Stimulated activated CD4-positive, alpha-beta T cell treated with anti-CD3 and anti-CD28 coated beads, Interleukin-2, amount 100 ng/mL, for 24 hours (primary cell): Measurements from ENCODE around the gene ABHD12.

Source experiments
- DNase-seq, 2 donors: peaks; one replicate each; pipeline ENCODE4 v3.0.0-alpha.2; 2020

Gene ABHD12

DNA sequence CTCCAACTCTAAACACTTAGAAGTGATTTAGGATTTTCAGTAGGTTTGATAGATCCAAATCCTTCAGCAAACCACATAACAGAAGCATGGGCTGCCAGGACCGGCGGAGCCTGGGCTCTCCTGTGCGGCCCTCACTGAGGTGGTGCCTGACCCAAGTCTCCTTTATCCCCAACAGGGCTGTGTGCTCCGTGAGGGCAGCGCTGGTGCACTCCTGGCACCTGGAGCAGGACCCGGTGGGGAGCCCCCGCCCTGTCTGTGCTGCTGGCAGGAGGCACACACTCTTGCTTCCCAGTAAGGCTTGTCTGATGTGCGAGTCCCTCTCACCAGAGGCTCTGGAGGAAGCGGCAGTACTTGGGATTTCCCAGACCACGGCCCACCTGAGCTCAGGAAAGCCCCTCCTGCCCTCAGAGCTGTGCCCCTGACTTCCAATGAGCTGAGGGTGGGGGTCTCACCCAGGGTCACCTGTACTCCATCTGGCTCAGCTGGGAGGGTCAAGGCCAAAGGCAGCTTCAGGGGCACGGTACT, 86.5 kb downstream of the ABHD12 start:
- DNase-seq: no peak

DNA sequence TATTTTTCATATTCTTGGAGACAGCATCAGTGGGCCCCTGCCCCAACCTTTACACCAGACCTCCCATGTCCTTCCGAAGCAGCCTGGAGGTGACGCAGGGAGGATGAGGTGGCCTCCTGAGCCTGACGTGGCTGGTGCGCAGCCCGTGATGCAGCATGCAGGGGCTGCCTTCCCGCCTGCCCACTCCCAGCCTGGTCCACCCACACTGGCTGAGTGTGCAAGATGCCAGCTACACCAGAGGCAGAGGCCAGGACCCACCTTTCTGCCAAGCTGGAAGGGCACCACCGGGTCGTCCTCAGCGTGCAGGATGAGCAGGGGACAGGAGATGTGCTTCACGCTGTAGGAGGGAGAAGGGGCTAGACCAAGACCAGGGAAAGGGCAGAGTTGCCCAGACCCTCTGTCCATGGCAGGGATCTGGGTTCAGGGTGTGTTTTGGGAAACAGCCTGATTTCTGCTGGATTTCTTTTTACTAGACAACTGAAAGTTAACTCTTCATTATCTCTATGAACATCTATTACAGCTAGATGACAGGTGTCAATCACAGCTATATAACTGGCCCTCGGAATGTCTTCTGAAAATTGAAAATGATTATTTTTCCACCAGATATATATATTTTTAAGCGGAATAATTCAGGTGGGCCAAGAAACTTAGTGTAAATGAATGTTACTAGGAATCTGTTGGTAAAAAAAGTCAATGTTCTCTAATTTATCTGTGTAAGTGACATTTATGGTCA, 87.2 kb downstream of the ABHD12 start:
- no peak for DNase-seq

DNA sequence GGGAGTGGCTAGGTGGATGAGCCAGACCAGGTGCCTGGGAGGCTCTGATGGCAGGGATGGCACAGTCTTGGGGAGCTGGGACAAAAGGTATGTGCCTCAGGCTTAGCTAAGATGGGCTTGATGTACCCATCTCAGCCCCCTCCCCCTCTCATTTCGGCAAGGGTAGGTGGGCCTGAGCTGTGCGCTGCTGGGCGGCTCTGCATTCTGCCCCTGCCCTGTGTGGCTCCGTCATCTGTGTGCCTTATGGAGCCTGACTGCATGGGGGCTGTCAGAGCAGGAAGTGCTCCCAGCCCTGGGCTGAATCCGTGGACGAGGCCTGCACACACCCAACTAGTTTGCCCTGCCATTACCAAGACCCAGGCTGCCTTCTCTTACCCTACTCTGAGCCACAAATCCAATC, 88.0 kb downstream of the ABHD12 start:
- DNase-seq: no peak

DNA sequence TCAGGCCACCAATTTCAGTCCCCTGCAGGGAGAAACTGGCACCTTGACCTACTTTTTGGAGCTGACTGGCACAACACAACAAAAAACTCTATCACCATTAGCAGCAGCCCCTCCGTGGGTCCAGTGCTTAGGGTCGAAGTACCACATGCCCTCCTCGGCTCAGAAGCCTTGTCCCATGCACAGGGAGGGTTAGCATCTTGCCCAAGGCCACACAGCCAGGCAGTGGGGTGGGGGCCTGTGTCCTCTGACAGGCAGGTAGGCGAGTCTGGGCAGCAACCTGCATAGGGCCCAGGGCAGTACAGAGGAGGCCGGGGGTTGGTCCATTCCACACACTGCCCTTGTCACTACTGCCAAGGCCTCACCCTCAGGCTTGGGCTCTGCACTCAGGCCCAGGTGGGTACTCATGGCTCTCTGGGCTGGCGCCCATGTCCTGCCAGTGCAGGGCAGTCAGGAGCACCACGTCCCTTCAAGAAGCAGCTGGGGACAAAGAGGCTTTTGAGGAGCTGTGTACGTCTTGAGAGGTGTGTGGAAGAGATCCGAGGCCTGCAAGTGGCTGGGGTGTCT, 89.2 kb downstream of the ABHD12 start:
- DNase-seq: no peak

DNA sequence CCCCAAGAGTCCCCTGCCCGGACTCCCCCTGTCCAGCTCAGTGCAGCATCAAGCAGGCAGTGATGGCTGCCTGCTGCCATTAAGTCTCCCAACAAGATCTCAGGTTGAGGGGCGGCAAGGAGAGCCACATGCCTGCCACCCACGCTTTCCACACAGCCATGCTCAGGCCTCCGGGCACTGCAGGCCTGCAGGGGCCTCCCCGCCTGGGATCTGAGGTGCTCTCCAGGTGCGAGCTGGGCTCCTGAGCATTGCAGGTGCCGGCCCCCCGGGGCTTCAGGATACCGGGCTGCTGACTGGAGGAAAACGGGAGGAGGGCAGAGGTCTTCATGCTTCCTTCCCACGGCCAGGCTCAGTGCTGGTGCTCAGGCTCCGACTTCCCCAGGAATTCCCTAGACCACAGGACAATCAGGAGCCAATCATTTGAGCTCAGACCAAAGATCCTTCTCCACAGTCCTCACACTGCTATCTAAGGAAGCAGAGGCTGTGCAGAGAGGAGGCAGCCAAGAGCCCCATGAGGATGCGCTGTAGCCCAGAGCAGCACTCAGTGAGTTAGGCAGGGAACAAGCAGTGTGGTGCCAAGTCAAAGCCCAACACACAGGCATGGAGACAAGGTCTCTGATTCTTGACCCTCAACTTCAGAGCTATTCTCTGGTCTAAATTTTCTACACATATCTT, 90.0 kb downstream of the ABHD12 start:
- DNase-seq: no peak

DNA sequence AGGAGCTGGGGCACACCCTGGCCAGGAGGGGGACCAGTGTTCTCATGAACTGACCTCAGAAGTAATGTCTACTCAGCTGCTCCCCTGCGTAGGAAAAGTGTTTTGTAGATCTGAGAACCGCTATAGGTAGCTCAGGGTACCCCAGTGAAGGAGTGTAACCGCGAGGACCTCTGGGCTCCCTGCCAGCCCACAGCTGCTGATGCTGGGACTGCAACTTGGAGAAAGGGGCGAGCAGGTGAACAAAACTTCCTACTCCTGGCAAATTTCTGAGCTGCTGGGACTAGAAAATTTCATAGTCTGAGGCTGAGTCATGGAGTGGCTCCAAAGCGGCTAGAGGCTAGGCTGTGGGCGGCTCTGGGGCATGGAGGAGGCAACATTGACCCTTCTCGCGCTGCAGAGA, 90.8 kb downstream of the ABHD12 start:
- no peak for DNase-seq

DNA sequence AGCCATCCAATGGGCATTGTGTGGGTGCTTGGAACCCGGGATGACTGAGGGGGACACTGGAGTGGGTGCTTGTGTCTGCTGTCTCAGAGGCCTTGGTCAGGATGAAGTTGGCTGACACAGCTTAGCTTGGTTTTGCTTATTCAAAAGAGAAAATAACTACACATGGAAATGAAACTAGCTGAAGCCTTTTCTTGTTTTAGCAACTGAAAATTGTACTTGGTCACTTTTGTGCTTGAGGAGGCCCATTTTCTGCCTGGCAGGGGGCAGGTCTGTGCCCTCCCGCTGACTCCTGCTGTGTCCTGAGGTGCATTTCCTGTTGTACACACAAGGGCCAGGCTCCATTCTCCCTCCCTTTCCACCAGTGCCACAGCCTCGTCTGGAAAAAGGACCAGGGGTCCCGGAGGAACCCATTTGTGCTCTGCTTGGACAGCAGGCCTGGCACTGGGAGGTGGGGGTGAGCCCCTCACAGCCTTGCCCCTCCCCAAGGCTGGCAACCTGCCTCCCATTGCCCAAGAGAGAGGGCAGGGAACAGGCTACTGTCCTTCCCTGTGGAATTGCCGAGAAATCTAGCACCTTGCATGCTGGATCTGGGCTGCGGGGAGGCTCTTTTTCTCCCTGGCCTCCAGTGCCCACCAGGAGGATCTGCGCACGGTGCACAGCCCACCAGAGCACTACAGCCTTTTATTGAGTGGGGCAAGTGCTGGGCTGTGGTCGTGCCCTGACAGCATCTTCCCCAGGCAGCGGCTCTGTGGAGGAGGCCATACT, 93.3 kb downstream of the ABHD12 start:
- DNase-seq: no peak

DNA sequence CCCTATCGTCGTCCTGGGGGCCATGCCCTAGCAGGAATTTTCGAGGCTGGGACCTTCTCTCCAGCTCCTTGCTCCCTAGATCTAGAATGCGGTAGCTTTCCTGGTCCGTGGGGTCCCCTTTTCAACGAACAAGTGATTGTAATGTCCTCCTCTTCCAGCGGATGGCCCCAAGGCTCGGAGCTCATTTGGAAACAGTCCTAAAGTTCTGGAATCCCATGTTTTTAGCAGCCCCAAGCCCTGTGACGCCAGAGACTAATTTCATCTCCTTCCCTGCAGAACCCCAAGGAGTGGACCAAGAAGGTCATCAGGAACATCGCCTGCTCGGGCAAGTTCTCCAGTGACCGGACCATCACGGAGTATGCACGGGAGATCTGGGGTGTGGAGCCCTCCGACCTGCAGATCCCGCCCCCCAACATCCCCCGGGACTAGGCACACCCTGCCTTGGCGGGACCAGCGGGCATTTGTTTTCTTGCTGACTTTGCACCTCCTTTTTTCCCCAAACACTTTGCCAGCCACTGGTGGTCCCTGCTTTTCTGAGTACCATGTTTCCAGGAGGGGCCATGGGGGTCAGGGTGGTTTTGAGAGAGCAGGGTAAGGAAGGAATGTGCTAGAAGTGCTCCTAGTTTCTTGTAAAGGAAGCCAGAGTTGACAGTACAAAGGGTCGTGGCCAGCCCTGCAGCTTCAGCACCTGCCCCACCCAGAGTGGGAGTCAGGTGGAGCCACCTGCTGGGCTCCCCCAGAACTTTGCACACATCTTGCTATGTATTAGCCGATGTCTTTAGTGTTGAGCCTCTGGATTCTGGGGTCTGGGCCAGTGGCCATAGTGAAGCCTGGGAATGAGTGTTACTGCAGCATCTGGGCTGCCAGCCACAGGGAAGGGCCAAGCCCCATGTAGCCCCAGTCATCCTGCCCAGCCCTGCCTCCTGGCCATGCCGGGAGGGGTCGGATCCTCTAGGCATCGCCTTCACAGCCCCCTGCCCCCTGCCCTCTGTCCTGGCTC, 94.2 kb downstream of the ABHD12 start:
- DNase-seq: peak in 1 of 2 donors; percentile 45

DNA sequence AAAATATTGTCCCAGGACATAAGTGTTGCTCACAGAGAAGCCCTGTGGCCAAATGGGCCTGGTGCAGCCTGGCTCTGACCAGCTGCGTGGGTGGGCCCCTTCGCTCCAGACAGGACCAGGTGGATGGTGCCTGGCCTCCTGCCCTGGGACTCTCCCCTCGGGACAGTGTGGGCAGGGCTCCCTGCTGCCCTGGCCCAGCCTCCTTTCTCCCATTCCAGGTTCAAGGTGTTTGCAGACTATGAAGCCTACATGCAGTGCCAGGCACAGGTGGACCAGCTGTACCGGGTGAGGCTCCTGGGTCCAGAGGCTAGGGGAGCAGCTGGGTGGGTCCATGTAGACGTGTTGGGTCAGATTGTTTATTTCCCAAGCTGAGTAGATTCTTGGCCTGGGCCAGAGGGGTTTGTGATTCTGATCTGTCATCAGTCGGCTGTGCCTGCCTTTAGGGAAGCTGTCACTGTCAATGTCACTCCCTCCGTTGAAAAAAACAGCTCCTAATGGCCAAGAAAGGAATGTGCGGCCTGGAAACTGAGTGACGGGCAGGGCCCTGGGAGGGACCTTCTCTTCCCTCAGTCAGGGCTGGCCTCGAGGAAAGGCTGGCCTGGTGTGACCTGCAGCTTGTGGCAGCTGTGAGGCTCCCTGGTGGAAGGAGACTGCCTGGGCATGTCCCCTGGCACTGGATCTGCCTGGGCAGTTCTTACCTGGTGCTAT, 95.1 kb downstream of the ABHD12 start:
- no peak for DNase-seq

DNA sequence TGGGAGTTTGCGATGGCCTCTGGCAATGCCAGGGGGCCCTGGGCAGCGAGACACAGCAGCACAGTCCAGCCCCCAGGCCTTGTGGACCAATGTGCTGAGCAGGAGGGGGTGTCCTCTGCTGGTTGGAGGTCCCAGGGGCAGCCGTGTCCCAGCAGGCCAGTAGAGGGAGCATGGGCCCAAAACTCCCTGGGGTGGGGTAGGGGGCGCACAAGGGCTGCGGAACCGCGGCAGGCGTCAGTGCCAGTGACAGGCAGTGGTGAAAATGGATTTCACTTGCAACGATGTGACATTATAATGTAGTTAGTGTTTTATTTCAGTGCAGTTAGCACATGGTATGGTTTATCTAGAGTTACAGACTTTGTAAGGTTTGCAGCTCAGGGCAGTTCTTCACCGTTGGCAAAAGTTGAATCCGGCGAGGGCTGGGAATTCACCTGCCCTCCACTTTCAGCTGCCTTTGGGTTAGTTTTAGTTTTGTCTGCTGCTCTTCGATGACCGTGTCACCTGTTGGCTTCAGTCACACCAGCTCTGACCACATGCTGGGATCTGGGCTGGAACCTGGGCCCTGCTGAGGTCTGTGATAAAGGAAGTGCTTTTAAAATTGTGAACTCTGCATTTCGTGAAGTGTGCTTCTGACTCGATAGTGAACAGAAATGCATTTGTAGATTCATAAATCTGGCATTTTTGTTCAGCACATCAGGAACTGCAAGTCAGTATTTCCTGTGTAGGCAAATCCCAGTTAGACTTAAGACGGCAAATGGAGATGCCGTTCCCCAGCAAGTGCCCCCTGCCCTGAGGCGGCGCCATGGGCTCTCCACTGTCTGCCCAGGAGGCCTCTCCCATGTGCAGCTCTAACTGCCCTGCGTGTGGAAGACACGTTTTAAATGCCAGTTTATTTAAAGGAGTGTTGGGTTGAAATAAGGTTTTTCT, 95.9 kb downstream of the ABHD12 start:
- peak; percentile 65 to 66 for DNase-seq

DNA sequence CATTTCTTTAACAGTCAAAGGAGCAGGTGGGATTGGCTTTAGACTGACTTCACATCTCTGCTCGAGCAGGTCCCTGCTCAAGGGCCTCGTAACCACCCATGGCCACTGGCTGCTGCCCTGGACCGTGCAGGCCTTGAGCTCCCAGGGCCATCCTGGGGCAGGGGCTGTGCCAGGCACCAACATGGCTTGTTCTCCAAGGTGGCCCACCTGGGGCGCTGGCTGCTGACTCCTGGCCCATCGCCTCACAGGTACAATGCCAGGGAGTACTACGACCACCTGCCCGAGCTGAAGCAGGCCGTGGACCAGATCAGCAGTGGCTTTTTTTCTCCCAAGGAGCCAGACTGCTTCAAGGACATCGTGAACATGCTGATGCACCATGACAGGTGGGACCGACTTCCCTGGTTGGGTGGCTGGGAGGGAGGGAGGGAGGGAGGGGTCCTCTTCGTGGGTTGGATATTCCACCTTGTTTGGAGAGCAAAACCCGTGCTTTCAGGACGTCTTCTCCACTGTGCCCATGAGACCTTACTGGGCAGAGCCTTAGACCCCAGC, 96.7 kb downstream of the ABHD12 start:
- no peak for DNase-seq

DNA sequence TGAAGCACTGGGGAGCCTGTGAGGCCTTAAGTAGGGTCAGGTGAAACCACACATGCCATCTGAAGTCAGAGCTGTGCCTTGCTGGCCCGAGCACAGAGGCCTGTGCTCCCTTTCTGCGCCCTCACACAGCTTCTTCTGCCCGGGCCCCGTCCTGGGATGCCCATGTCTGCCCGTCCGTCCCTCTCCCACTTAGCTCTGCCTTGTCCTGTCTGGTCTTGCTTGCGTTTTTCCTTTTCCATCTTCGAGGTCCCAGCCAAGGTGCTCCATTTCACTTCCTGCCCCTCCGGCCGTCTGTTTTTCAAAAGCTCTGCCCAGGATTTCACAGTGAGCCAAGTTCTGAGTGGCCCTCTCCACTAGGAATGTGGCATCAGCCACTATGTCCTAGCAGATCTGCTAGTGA, 97.1 kb downstream of the ABHD12 start:
- no peak for DNase-seq

DNA sequence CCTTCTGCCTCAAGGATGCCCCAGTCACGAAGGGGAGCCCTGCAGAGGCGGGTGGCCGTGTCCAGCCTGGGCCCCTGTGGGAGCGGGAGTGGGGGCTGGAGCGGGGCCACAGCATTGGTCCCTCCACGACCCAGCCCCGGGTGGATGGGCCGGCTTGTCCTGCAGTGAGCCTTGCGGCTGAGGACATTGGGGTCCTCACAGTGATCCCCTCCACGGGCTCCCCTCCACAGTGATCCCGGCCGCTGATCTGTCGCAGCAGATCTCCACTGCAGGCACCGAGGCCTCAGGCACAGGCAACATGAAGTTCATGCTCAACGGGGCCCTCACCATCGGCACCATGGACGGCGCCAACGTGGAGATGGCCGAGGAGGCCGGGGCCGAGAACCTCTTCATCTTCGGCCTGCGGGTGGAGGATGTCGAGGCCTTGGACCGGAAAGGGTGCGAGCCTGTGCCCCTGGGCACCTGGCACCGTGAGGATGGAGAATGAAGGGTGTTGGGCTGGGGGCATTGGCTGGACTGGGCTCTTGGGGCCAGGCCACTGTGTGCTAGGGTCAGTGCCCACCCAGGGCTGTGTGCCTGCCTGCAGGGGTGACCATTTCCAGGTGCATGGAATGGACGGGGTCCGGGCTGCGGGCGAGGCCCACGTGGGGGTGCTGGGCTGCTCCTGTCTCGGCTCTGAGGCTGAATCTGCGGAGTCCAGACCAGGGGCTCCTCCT, 98.3 kb downstream of the ABHD12 start:
- no peak for DNase-seq

DNA sequence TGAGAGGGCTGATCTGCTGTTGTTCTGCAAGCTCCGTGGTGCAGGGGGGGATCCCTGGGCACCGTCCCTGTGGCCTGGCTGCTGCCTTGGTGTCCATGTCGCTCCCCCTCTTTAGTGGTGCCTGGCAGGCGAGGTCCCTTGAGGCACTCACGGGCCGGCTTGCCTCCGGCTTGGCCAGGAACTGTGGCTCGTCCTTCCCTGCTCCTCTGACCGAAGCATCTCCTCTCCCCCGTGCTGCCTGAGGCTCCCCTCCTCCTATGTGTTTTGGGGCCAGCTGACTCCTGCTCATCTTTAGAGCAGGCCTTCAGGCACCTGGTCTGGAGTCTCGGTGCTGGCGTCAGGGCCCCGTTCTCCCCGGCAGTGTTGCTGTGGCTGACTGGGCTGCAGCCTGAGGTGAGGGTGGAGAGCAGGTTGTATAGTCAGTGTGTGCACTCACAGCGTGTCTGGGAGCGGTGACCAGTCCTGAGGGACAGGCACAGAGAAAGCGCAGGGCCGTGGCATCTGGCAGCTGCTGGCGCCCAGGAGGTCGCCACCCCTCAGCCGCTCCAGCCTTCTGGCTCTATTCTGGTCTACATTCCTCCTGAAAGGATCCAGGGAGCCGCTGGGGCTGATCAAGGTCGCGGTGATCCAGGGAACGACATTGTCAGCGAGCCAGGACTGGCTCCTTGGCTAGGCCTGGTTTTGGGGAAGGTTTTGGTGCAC, 99.1 kb downstream of the ABHD12 start:
- DNase-seq: no peak

DNA sequence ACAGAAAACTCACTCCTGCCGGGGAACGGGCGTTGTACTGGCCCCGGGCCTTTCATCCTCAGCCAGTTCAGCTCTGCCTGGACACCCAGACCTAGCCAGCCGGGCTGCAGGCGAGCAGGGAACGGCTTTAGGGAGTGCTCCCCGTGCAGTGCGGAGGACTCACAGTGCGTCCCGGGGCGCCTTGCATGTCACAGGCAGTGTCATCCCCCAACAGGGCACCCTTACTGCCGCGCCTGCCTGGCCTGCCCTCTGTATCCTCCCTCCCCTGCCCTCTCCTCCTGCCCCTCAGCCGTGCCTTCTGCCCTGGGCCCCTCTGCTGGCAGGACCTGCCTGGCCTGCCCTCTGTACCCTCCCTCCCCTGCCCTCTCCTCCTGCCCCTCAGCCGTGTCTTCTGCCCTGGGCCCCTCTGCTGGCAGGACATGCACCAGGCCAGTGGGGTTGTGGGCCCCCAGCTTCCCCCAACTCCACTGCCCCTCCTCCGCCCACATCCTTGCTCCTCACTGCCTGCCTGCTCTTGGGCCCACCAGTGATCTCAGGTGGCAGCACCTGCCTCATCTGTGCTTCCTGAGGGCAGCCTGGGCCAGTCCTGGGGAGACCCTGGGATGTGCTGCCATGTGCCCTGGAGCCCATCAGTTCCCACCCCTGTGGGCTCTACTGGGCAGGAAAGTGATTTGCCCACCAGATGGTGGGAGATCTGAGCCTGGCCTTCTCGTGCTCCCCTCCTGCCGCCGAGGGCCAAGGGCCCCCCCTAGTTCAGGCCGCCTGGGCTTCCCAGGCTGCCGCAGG, 99.8 kb downstream of the ABHD12 start:
- no peak for DNase-seq

DNA sequence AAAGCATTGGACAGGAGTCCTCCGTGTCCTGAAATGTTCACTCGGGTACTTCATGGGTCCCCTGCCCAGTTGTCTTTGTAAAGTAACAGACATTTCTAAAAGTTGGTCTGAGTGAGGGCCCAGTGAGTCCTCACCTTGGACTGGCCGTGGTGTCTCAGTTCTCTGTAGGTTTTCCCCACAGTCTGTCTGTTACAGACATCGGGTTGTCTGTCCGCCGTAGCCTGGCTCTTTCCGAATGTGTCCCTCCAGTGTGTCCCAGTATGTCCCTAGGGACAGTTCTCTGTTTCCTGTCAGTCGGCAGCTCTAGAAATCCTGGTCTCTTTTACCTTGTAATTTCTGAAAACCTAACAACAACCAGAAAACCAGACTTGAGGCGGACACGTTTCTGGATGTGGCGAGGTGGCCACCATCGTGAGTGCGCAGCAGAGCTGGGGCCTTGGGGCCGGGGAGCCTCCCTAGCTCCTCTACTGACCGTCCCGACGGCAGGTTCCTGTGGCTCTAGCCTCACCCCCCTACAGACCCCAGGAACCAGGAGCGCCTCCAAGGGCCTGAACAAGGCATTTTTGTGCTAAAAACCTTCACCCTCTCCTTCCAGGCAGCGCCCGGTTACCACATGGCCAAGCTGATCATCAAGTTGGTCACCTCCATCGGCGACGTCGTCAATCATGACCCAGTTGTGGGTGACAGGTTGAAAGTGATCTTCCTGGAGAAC, 100.6 kb downstream of the ABHD12 start:
- DNase-seq: no peak
